Measurements from ENCODE around the gene CST8.

The CST8 gene, protein sequence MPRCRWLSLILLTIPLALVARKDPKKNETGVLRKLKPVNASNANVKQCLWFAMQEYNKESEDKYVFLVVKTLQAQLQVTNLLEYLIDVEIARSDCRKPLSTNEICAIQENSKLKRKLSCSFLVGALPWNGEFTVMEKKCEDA

DNA sequence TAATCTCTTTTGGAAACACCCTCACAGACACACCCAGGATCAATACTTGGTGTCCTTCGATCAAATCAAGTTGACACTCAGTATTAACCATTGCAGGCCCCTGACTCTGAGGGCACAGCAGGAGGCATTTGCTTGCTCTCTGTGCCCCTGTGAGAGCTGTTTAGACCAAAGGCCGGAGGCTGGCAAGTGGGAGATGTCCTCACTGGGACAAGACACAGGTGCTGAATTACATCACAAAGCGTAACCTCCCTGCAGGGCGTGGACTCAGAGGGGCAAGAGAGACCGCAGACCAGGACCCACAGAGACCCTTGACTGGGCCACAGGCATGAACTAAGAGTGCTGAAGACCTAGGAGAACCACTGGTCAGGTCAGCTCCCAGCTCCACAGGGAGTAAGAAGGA is at the start of gene CST8:
TSS of gene CST8 (plus strand) at position 301 of the 400 bp plus-strand sequence. CDS start 551 bp downstream, outside the sequence.
- no peak within 1 kb of the TSS for H2AFZ ChIP-seq (ENCODE audit: low read depth)
- no peak within 1 kb of the TSS for H3K27ac ChIP-seq
- TF ChIP-seq, protein P1, sequence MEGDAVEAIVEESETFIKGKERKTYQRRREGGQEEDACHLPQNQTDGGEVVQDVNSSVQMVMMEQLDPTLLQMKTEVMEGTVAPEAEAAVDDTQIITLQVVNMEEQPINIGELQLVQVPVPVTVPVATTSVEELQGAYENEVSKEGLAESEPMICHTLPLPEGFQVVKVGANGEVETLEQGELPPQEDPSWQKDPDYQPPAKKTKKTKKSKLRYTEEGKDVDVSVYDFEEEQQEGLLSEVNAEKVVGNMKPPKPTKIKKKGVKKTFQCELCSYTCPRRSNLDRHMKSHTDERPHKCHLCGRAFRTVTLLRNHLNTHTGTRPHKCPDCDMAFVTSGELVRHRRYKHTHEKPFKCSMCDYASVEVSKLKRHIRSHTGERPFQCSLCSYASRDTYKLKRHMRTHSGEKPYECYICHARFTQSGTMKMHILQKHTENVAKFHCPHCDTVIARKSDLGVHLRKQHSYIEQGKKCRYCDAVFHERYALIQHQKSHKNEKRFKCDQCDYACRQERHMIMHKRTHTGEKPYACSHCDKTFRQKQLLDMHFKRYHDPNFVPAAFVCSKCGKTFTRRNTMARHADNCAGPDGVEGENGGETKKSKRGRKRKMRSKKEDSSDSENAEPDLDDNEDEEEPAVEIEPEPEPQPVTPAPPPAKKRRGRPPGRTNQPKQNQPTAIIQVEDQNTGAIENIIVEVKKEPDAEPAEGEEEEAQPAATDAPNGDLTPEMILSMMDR (conservative IDR thresholded peaks at IDR 0.05; ENCODE audit: low read depth, low read length), result no peak
- H3K9ac ChIP-seq, result no peak within 1 kb of the TSS
- H3K4me2 ChIP-seq, result no peak within 1 kb of the TSS
- no peaks in the 10 kb centered on the region for H3K36me3 ChIP-seq (ENCODE audit: insufficient read depth)
- no peaks in the 10 kb centered on the region for H4K20me1 ChIP-seq (ENCODE audit: insufficient read depth)
- no peaks in the 10 kb centered on the region for H3K4me1 ChIP-seq (ENCODE audit: low read depth, poor library complexity, severe bottlenecking)
- no peaks in the 10 kb centered on the region for H3K27me3 ChIP-seq (ENCODE audit: insufficient read depth, low read depth)
- H3K4me3 ChIP-seq (IDR thresholded peaks at IDR 0.05; ENCODE audit: insufficient read depth, low read depth, low read length), result no peak within 1 kb of the TSS
- no peaks in the 10 kb centered on the region for H3K79me2 ChIP-seq (ENCODE audit: insufficient read depth, low read depth)

DNA sequence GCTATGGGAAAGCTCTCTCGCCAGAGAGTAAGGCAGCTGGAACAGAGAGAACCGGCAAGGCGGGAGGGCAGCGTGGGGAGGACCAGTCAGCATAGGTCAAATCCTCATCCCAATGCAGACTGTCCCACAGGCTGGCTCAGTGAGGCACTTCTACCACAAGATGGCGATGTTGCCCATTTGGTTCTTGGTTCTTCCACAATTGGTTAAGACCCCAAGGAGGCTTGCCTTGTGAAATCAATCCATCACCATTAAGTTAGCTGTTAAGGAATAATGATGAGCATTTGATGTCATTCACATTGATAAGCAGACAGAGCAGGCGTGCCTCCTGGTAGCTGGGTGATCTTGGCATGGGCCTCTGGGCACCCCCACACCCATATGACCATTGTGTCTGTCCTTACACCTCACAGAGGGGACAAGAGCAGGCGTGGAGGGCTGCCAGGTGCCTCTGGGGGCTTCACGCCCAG is 49.0 kb upstream of the CST8 start:
- Histone ChIP-seq H3K79me2 (ENCODE audit: insufficient read depth, low read depth) (no peaks in the 10 kb centered on the region), H3K27me3 (ENCODE audit: insufficient read depth, low read depth) (no peaks in the 10 kb centered on the region), H4K20me1 (ENCODE audit: insufficient read depth) (no peaks in the 10 kb centered on the region), H3K9ac (no peak overlapping the region), H3K36me3 (ENCODE audit: insufficient read depth) (no peaks in the 10 kb centered on the region), H3K4me1 (ENCODE audit: low read depth, poor library complexity, severe bottlenecking) (no peaks in the 10 kb centered on the region), H2AFZ (ENCODE audit: low read depth) (no peak overlapping the region), H3K4me2 (no peak overlapping the region), H3K4me3 (IDR thresholded peaks at IDR 0.05; ENCODE audit: insufficient read depth, low read depth, low read length) (no peak overlapping the region), H3K27ac (no peak overlapping the region)
- TF ChIP-seq, protein P1 (conservative IDR thresholded peaks at IDR 0.05; ENCODE audit: low read depth, low read length), result peak; percentile 69

DNA sequence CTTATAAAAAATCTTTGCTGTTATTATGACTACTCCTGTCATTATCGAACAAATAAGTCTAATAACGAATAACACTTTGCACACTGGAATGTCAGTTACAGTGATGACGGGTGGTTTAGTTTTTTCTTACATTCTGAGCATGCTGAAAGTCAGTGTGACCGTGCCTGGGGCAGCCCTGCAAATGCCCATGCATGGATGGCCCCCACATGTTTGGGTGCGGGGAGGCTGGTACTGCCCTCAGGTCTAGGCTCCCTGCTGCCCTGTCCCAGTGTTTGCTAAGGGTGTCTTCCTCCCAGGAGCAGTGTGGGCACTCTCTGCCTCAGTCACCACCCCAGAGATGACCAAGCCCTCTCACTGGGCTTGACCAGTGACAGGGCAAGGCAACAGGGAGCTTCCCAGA is 48.5 kb upstream of the CST8 start:
- Histone ChIP-seq H3K4me3 (IDR thresholded peaks at IDR 0.05; ENCODE audit: insufficient read depth, low read depth, low read length) (no peak overlapping the region), H3K27me3 (ENCODE audit: insufficient read depth, low read depth) (no peaks in the 10 kb centered on the region), H3K27ac (no peak overlapping the region), H3K4me1 (ENCODE audit: low read depth, poor library complexity, severe bottlenecking) (no peaks in the 10 kb centered on the region), H3K79me2 (ENCODE audit: insufficient read depth, low read depth) (no peaks in the 10 kb centered on the region), H3K9ac (no peak overlapping the region), H2AFZ (ENCODE audit: low read depth) (no peak overlapping the region), H3K4me2 (no peak overlapping the region), H3K36me3 (ENCODE audit: insufficient read depth) (no peaks in the 10 kb centered on the region), H4K20me1 (ENCODE audit: insufficient read depth) (no peaks in the 10 kb centered on the region)
- TF ChIP-seq, protein P1 (conservative IDR thresholded peaks at IDR 0.05; ENCODE audit: low read depth, low read length), result no peak

DNA sequence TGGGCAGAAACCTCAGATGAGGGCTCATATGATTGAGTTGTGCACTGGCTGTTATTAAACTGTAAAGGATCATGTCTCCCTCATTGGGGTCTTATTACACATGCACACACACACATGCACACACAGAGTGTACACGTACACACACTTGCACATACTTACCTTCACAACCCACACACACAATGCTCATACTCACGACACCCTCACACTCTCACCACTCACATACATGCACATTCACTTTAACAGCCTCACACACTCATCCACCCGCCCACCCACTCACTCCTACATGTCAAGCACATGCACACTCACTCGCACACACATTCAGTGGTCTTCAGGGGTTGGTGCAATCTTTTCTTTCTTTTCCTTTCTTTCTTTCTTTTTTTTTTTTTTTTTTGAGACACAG is 46.1 kb upstream of the CST8 start:
- Histone ChIP-seq H2AFZ (ENCODE audit: low read depth) (no peak overlapping the region), H3K9ac (no peak overlapping the region), H3K4me2 (no peak overlapping the region), H3K4me1 (ENCODE audit: low read depth, poor library complexity, severe bottlenecking) (no peaks in the 10 kb centered on the region), H3K4me3 (IDR thresholded peaks at IDR 0.05; ENCODE audit: insufficient read depth, low read depth, low read length) (no peak overlapping the region), H3K27me3 (ENCODE audit: insufficient read depth, low read depth) (no peaks in the 10 kb centered on the region), H3K36me3 (ENCODE audit: insufficient read depth) (no peaks in the 10 kb centered on the region), H3K79me2 (ENCODE audit: insufficient read depth, low read depth) (no peaks in the 10 kb centered on the region), H3K27ac (no peak overlapping the region), H4K20me1 (ENCODE audit: insufficient read depth) (no peaks in the 10 kb centered on the region)
- TF ChIP-seq, protein P1 (conservative IDR thresholded peaks at IDR 0.05; ENCODE audit: low read depth, low read length), result no peak

All from KMS-11 (cell line).